Measurements from ENCODE around the gene PYGB. TPM values are rescaled to one million over a fixed set of nuclear protein-coding genes. Genes with fewer than 3 reads are reported as not detected.

PYGB gene
- polyA plus RNA-seq, 3 donors, result 41.7 to 43.9 (median 43.5) TPM

DNA sequence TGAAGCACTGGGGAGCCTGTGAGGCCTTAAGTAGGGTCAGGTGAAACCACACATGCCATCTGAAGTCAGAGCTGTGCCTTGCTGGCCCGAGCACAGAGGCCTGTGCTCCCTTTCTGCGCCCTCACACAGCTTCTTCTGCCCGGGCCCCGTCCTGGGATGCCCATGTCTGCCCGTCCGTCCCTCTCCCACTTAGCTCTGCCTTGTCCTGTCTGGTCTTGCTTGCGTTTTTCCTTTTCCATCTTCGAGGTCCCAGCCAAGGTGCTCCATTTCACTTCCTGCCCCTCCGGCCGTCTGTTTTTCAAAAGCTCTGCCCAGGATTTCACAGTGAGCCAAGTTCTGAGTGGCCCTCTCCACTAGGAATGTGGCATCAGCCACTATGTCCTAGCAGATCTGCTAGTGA, 45.6 kb downstream of the PYGB start:
- DNase-seq (ENCODE audit: low read depth in 3 of 3, low spot score in 2 of 3), result no peak

DNA sequence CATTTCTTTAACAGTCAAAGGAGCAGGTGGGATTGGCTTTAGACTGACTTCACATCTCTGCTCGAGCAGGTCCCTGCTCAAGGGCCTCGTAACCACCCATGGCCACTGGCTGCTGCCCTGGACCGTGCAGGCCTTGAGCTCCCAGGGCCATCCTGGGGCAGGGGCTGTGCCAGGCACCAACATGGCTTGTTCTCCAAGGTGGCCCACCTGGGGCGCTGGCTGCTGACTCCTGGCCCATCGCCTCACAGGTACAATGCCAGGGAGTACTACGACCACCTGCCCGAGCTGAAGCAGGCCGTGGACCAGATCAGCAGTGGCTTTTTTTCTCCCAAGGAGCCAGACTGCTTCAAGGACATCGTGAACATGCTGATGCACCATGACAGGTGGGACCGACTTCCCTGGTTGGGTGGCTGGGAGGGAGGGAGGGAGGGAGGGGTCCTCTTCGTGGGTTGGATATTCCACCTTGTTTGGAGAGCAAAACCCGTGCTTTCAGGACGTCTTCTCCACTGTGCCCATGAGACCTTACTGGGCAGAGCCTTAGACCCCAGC, 46.1 kb downstream of the PYGB start:
- DNase-seq (ENCODE audit: low read depth in 3 of 3, low spot score in 2 of 3), result no peak

DNA sequence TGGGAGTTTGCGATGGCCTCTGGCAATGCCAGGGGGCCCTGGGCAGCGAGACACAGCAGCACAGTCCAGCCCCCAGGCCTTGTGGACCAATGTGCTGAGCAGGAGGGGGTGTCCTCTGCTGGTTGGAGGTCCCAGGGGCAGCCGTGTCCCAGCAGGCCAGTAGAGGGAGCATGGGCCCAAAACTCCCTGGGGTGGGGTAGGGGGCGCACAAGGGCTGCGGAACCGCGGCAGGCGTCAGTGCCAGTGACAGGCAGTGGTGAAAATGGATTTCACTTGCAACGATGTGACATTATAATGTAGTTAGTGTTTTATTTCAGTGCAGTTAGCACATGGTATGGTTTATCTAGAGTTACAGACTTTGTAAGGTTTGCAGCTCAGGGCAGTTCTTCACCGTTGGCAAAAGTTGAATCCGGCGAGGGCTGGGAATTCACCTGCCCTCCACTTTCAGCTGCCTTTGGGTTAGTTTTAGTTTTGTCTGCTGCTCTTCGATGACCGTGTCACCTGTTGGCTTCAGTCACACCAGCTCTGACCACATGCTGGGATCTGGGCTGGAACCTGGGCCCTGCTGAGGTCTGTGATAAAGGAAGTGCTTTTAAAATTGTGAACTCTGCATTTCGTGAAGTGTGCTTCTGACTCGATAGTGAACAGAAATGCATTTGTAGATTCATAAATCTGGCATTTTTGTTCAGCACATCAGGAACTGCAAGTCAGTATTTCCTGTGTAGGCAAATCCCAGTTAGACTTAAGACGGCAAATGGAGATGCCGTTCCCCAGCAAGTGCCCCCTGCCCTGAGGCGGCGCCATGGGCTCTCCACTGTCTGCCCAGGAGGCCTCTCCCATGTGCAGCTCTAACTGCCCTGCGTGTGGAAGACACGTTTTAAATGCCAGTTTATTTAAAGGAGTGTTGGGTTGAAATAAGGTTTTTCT, 46.8 kb downstream of the PYGB start:
- DNase-seq (ENCODE audit: low read depth in 3 of 3, low spot score in 2 of 3), result peak in 1 of 3 donors; percentile 29

DNA sequence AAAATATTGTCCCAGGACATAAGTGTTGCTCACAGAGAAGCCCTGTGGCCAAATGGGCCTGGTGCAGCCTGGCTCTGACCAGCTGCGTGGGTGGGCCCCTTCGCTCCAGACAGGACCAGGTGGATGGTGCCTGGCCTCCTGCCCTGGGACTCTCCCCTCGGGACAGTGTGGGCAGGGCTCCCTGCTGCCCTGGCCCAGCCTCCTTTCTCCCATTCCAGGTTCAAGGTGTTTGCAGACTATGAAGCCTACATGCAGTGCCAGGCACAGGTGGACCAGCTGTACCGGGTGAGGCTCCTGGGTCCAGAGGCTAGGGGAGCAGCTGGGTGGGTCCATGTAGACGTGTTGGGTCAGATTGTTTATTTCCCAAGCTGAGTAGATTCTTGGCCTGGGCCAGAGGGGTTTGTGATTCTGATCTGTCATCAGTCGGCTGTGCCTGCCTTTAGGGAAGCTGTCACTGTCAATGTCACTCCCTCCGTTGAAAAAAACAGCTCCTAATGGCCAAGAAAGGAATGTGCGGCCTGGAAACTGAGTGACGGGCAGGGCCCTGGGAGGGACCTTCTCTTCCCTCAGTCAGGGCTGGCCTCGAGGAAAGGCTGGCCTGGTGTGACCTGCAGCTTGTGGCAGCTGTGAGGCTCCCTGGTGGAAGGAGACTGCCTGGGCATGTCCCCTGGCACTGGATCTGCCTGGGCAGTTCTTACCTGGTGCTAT, 47.7 kb downstream of the PYGB start:
- no peak for DNase-seq (ENCODE audit: low read depth in 3 of 3, low spot score in 2 of 3)

DNA sequence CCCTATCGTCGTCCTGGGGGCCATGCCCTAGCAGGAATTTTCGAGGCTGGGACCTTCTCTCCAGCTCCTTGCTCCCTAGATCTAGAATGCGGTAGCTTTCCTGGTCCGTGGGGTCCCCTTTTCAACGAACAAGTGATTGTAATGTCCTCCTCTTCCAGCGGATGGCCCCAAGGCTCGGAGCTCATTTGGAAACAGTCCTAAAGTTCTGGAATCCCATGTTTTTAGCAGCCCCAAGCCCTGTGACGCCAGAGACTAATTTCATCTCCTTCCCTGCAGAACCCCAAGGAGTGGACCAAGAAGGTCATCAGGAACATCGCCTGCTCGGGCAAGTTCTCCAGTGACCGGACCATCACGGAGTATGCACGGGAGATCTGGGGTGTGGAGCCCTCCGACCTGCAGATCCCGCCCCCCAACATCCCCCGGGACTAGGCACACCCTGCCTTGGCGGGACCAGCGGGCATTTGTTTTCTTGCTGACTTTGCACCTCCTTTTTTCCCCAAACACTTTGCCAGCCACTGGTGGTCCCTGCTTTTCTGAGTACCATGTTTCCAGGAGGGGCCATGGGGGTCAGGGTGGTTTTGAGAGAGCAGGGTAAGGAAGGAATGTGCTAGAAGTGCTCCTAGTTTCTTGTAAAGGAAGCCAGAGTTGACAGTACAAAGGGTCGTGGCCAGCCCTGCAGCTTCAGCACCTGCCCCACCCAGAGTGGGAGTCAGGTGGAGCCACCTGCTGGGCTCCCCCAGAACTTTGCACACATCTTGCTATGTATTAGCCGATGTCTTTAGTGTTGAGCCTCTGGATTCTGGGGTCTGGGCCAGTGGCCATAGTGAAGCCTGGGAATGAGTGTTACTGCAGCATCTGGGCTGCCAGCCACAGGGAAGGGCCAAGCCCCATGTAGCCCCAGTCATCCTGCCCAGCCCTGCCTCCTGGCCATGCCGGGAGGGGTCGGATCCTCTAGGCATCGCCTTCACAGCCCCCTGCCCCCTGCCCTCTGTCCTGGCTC, 48.5 kb downstream of the PYGB start:
- DNase-seq (ENCODE audit: low read depth in 3 of 3, low spot score in 2 of 3), result no peak

DNA sequence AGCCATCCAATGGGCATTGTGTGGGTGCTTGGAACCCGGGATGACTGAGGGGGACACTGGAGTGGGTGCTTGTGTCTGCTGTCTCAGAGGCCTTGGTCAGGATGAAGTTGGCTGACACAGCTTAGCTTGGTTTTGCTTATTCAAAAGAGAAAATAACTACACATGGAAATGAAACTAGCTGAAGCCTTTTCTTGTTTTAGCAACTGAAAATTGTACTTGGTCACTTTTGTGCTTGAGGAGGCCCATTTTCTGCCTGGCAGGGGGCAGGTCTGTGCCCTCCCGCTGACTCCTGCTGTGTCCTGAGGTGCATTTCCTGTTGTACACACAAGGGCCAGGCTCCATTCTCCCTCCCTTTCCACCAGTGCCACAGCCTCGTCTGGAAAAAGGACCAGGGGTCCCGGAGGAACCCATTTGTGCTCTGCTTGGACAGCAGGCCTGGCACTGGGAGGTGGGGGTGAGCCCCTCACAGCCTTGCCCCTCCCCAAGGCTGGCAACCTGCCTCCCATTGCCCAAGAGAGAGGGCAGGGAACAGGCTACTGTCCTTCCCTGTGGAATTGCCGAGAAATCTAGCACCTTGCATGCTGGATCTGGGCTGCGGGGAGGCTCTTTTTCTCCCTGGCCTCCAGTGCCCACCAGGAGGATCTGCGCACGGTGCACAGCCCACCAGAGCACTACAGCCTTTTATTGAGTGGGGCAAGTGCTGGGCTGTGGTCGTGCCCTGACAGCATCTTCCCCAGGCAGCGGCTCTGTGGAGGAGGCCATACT, 49.4 kb downstream of the PYGB start:
- no peak for DNase-seq (ENCODE audit: low read depth in 3 of 3, low spot score in 2 of 3)

DNA sequence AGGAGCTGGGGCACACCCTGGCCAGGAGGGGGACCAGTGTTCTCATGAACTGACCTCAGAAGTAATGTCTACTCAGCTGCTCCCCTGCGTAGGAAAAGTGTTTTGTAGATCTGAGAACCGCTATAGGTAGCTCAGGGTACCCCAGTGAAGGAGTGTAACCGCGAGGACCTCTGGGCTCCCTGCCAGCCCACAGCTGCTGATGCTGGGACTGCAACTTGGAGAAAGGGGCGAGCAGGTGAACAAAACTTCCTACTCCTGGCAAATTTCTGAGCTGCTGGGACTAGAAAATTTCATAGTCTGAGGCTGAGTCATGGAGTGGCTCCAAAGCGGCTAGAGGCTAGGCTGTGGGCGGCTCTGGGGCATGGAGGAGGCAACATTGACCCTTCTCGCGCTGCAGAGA, 51.9 kb downstream of the PYGB start:
- DNase-seq (ENCODE audit: low read depth in 3 of 3, low spot score in 2 of 3), result no peak

DNA sequence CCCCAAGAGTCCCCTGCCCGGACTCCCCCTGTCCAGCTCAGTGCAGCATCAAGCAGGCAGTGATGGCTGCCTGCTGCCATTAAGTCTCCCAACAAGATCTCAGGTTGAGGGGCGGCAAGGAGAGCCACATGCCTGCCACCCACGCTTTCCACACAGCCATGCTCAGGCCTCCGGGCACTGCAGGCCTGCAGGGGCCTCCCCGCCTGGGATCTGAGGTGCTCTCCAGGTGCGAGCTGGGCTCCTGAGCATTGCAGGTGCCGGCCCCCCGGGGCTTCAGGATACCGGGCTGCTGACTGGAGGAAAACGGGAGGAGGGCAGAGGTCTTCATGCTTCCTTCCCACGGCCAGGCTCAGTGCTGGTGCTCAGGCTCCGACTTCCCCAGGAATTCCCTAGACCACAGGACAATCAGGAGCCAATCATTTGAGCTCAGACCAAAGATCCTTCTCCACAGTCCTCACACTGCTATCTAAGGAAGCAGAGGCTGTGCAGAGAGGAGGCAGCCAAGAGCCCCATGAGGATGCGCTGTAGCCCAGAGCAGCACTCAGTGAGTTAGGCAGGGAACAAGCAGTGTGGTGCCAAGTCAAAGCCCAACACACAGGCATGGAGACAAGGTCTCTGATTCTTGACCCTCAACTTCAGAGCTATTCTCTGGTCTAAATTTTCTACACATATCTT, 52.7 kb downstream of the PYGB start:
- DNase-seq (ENCODE audit: low read depth in 3 of 3, low spot score in 2 of 3), result no peak

DNA sequence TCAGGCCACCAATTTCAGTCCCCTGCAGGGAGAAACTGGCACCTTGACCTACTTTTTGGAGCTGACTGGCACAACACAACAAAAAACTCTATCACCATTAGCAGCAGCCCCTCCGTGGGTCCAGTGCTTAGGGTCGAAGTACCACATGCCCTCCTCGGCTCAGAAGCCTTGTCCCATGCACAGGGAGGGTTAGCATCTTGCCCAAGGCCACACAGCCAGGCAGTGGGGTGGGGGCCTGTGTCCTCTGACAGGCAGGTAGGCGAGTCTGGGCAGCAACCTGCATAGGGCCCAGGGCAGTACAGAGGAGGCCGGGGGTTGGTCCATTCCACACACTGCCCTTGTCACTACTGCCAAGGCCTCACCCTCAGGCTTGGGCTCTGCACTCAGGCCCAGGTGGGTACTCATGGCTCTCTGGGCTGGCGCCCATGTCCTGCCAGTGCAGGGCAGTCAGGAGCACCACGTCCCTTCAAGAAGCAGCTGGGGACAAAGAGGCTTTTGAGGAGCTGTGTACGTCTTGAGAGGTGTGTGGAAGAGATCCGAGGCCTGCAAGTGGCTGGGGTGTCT, 53.6 kb downstream of the PYGB start:
- no peak for DNase-seq (ENCODE audit: low read depth in 3 of 3, low spot score in 2 of 3)

DNA sequence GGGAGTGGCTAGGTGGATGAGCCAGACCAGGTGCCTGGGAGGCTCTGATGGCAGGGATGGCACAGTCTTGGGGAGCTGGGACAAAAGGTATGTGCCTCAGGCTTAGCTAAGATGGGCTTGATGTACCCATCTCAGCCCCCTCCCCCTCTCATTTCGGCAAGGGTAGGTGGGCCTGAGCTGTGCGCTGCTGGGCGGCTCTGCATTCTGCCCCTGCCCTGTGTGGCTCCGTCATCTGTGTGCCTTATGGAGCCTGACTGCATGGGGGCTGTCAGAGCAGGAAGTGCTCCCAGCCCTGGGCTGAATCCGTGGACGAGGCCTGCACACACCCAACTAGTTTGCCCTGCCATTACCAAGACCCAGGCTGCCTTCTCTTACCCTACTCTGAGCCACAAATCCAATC, 54.7 kb downstream of the PYGB start:
- no peak for DNase-seq (ENCODE audit: low read depth in 3 of 3, low spot score in 2 of 3)

DNA sequence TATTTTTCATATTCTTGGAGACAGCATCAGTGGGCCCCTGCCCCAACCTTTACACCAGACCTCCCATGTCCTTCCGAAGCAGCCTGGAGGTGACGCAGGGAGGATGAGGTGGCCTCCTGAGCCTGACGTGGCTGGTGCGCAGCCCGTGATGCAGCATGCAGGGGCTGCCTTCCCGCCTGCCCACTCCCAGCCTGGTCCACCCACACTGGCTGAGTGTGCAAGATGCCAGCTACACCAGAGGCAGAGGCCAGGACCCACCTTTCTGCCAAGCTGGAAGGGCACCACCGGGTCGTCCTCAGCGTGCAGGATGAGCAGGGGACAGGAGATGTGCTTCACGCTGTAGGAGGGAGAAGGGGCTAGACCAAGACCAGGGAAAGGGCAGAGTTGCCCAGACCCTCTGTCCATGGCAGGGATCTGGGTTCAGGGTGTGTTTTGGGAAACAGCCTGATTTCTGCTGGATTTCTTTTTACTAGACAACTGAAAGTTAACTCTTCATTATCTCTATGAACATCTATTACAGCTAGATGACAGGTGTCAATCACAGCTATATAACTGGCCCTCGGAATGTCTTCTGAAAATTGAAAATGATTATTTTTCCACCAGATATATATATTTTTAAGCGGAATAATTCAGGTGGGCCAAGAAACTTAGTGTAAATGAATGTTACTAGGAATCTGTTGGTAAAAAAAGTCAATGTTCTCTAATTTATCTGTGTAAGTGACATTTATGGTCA, 55.6 kb downstream of the PYGB start:
- DNase-seq (ENCODE audit: low read depth in 3 of 3, low spot score in 2 of 3), result no peak

DNA sequence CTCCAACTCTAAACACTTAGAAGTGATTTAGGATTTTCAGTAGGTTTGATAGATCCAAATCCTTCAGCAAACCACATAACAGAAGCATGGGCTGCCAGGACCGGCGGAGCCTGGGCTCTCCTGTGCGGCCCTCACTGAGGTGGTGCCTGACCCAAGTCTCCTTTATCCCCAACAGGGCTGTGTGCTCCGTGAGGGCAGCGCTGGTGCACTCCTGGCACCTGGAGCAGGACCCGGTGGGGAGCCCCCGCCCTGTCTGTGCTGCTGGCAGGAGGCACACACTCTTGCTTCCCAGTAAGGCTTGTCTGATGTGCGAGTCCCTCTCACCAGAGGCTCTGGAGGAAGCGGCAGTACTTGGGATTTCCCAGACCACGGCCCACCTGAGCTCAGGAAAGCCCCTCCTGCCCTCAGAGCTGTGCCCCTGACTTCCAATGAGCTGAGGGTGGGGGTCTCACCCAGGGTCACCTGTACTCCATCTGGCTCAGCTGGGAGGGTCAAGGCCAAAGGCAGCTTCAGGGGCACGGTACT, 56.2 kb downstream of the PYGB start:
- no peak for DNase-seq (ENCODE audit: low read depth in 3 of 3, low spot score in 2 of 3)

DNA sequence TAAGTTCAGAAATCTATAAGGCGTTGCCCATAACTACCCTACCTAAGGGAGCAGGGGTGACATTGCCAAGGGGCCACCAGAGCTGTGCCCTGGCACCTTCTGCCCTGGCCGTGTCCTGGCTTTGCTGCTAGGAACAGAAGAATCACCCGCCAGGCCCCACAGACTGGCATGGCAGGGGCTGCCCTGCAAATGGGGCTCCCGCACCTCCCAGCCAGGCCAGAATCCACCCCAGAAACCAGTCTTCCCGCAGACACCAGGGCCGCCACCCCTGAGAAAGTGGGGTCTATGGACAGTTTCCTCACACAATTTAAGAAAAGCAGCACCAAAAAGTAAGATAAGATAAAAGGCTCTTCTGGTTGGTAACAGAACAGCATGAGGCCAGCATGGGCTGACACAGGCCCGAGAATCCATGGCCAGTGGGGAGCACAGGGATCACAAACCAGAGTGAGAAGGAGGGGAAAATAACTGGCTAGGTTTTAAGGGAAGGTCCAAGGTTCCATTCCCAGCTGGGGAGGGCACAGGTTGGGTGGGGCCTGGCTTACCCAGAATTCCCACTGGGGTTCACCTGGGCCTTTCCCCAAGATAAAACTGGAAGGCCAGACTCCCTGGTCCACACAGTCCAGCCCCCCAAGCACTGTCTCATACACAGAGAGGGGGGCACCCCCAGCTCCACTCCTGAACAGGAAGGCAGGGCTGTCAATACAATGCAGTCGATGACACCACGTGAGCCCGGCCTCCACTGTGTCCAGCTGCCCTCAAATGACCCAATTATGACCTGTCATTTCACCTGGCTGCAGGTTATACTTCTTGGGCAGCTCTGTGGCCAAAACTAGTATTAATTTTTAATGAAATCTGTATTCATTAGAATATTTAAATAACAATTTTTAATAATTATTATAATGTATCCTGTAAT, 59.4 kb downstream of the PYGB start:
- DNase-seq (ENCODE audit: low read depth in 3 of 3, low spot score in 2 of 3), result no peak

DNA sequence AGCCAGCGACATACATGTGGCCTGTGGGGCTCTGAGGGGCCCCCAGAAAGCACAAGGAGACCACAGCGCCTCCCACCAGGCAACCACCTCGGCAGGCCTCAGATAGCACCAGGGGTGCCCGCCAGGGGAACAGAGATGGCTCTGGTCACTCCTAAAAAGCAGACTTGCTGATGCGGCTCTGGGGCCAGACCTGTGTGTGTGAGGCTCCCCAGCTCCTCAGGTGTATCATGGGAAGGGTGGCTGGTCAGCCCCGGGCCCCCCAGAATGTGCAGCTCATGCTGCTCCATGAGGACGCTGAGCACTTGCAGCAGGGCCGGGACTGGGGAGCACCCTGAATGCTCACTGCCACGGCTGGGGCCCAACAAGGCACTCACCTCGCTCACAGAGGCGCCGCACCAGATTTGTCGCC, 60.2 kb downstream of the PYGB start:
- DNase-seq (ENCODE audit: low read depth in 3 of 3, low spot score in 2 of 3), result no peak

DNA sequence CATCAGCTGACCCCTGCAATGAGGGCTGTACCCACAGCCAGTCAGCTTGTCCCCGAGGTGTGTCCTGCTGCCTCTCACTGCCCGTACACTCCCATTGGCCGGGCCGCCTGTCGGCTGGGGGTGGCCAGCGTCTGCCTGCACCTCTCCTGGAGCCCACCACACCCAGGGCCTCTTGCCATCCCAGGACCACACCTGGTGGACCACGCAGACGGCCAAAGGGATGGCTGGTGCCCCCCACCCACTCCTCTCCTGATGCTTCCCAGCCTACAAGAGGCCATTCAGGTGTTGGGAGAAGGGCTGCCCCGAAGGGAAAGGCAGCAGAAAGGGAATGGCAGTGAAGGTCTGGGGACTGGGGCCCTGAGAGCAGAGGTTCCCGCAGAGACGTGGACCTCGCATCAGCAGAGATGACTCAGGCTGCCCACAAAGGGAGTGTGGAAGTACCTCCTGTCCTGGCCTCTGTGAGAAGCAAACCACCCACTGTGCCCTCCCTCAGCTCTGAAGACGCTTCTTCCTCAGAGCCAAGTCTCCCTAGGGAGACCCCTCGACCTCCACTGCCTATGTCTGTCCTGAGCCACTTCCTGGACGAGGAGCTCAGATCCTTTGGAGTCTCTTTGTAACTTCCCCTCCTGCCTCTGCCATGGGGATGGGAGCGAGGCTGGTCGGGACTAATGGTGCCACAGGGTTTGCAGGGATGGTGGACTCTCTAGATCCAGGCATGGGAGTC, 60.9 kb downstream of the PYGB start:
- DNase-seq (ENCODE audit: low read depth in 3 of 3, low spot score in 2 of 3), result no peak

Measured in right renal cortex interstitium (tissue), 3 donors.